ENCODE data around the gene SPP2. TPM values are rescaled to one million over a fixed set of nuclear protein-coding genes. Genes with fewer than 3 reads are reported as not detected.

Gene SPP2
- total RNA-seq, 1 donor from 2014 or later, result not detected

- no peak for TF ChIP-seq CTCF (IDR thresholded peaks at IDR 0.05; ENCODE audit: unreplicated experiment)
- DNase-seq (ENCODE audit: low spot score in 2 of 2, unreplicated experiment in 2 of 2), result no peak
- H3K4me1 Mint-ChIP-seq, result peaks cover 12% of the 10 kb centered on the region
- peak overlapping the region; percentile 30 for H3K27ac Mint-ChIP-seq
- H3K36me3 Mint-ChIP-seq, result no peaks in the 10 kb centered on the region
- no peak overlapping the region for H3K4me3 Mint-ChIP-seq
- H3K27me3 Mint-ChIP-seq (ENCODE audit: low read depth), result peaks cover 2% of the 10 kb centered on the region
- H3K9me3 Mint-ChIP-seq, result no peaks in the 10 kb centered on the region
Measured at GRCh38 chr2:234099266-234099665, 48.8 kb downstream of the SPP2 start.

DNA sequence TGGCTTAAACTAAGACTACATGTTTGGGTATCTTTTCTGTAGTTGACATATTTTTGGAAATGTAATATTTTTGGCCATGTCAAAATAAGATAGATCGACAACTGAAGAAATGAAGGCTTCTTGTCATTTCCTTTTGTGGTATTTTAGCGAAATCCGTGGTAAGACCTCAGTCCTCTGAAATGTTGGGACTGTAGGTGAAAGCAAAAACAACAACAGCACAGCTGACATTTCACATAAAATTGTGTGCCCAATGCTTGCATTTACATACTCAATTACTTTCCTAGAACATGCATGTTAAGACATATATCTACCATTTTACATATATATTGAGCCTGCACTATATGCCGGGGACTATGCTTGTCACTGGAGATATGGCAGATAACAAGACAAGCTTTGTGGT is 50.2 kb downstream of the SPP2 start:
- TF ChIP-seq CTCF (IDR thresholded peaks at IDR 0.05; ENCODE audit: unreplicated experiment), result no peak
- Mint-ChIP-seq H3K4me1 (peaks cover 12% of the 10 kb centered on the region), H3K9me3 (no peaks in the 10 kb centered on the region)

DNA sequence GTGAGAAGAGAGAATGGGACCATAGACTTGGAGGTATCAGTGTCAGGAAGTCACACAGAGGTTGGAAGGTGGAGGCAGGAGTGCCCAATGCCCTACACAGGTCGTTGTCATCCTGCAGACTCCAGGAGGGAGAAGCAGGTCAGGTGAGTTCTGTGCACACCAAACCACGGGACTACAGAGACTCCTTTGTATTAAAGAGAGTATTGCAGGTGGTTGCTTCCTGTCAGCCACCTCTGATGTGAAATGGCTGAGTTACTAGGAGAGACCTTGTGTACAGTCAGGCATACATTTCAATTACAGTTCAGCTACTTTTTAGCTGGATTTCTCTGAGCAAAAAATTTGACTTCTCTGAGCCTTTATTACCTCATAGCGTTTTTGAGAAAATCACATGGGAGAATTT is 51.6 kb downstream of the SPP2 start:
- Mint-ChIP-seq H3K36me3 (no peaks in the 10 kb centered on the region), H3K4me3 (no peak overlapping the region), H3K27me3 (ENCODE audit: low read depth) (peaks cover 2% of the 10 kb centered on the region), H3K9me3 (no peaks in the 10 kb centered on the region), H3K27ac (no peak overlapping the region), H3K4me1 (peaks cover 12% of the 10 kb centered on the region)
- no peak for DNase-seq (ENCODE audit: low spot score in 2 of 2, unreplicated experiment in 2 of 2)
- no peak for TF ChIP-seq CTCF (IDR thresholded peaks at IDR 0.05; ENCODE audit: unreplicated experiment)

More for the DNA sequence above, 50.2 kb downstream of the SPP2 start:
- H3K27me3 Mint-ChIP-seq (ENCODE audit: low read depth), result peaks cover 2% of the 10 kb centered on the region
- no peak for DNase-seq (ENCODE audit: low spot score in 2 of 2, unreplicated experiment in 2 of 2)
- no peaks in the 10 kb centered on the region for H3K36me3 Mint-ChIP-seq
- no peak overlapping the region for H3K27ac Mint-ChIP-seq
- no peak overlapping the region for H3K4me3 Mint-ChIP-seq

DNA sequence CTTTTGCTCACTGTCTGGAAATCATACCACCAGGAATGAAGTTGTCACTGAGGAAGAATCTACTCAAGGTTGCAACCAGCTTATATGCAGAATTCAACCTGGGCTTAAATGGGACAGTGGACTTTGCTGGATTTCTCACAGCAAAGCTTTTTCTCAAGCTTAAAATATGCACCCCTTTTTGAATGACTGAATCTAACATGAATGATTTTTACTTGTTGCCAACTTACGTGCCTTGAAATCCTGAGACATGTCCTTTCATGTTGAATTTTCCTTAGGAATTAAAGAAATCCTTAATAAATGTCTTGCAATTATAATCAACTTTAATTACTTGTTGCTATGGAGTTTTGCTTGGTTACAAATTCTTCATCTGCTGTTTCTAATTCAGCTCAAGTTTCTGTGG is 57.4 kb downstream of the SPP2 start:
- H3K27ac Mint-ChIP-seq, result no peak overlapping the region
- no peak overlapping the region for H3K4me3 Mint-ChIP-seq
- H3K27me3 Mint-ChIP-seq (ENCODE audit: low read depth), result peaks cover 9% of the 10 kb centered on the region
- H3K4me1 Mint-ChIP-seq, result no peaks in the 10 kb centered on the region
- no peak for DNase-seq (ENCODE audit: low spot score in 2 of 2, unreplicated experiment in 2 of 2)
- H3K9me3 Mint-ChIP-seq, result no peaks in the 10 kb centered on the region
- TF ChIP-seq CTCF (IDR thresholded peaks at IDR 0.05; ENCODE audit: unreplicated experiment), result no peak
- H3K36me3 Mint-ChIP-seq, result no peaks in the 10 kb centered on the region

DNA sequence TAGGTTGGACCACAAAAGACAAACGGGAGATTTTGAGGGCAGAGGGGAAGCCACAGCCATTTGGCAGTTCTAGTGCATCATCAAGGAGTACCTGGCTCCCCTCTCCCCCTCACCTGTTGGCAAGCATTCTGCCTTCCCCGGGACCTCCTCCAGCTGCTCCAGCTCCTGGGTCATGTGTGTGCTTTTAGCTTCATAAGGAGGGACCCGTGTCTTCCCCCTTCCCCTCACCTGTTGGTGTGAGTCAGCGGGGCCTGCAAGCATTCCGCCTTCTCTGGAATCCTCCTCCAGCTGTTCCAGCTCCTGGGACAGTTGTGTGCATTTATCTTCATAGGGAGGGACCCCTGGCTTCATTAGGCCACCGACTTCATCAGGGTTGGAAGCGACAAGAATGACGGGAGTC is 58.8 kb downstream of the SPP2 start:
- H3K36me3 Mint-ChIP-seq, result no peaks in the 10 kb centered on the region
- TF ChIP-seq CTCF (IDR thresholded peaks at IDR 0.05; ENCODE audit: unreplicated experiment), result no peak
- DNase-seq (ENCODE audit: low spot score in 2 of 2, unreplicated experiment in 2 of 2), result no peak
- H3K27ac Mint-ChIP-seq, result no peak overlapping the region
- peaks cover 15% of the 10 kb centered on the region for H3K27me3 Mint-ChIP-seq (ENCODE audit: low read depth)
- H3K4me3 Mint-ChIP-seq, result no peak overlapping the region
- H3K4me1 Mint-ChIP-seq, result no peaks in the 10 kb centered on the region
- peaks cover 5% of the 10 kb centered on the region for H3K9me3 Mint-ChIP-seq

GRCh38 chr2:234110219-234110618 is 59.7 kb downstream of the SPP2 start:
- Mint-ChIP-seq H3K36me3 (no peaks in the 10 kb centered on the region), H3K4me3 (no peak overlapping the region), H3K27ac (no peak overlapping the region), H3K4me1 (no peaks in the 10 kb centered on the region), H3K9me3 (peaks cover 5% of the 10 kb centered on the region), H3K27me3 (ENCODE audit: low read depth) (peaks cover 15% of the 10 kb centered on the region)
- no peak for TF ChIP-seq CTCF (IDR thresholded peaks at IDR 0.05; ENCODE audit: unreplicated experiment)
- no peak for DNase-seq (ENCODE audit: low spot score in 2 of 2, unreplicated experiment in 2 of 2)
